Type B pancreatic cell (in vitro differentiated cells): ENCODE measurements around the gene POU3F2. TPM values are rescaled to one million over a fixed set of nuclear protein-coding genes. Genes with fewer than 3 reads are reported as not detected.

Experiments
- DNase-seq: peaks from one replicate; pipeline ENCODE4 v3.0.0; 2021; ENCODE audit warnings: mixed read lengths; ENCODE audit not compliant: unreplicated experiment; ENCODE audit errors: extremely low spot score
- H3K27ac Mint-ChIP-seq: 2 replicates; pipeline ENCODE4 v1.8.0; 2021; ENCODE audit warnings: mild to moderate bottlenecking, mixed read lengths
- H3K27me3 Mint-ChIP-seq: 2 replicates; pipeline ENCODE4 v1.8.0; 2021; ENCODE audit warnings: mixed read lengths
- H3K36me3 Mint-ChIP-seq: 2 replicates; pipeline ENCODE4 v1.8.0; 2021; ENCODE audit warnings: mixed read lengths
- H3K4me1 Mint-ChIP-seq: one replicate; pipeline ENCODE4 v1.8.0; 2021; ENCODE audit warnings: mixed read lengths; ENCODE audit not compliant: unreplicated experiment
- H3K4me3 Mint-ChIP-seq: 2 replicates; pipeline ENCODE4 v1.8.0; 2021; ENCODE audit warnings: mild to moderate bottlenecking, mixed read lengths
- H3K9me3 Mint-ChIP-seq: 2 replicates; pipeline ENCODE4 v1.8.0; 2021; ENCODE audit warnings: mixed read lengths
- CTCF ChIP-seq: fragments of 200-600 bp; sonication (generic); conservative IDR thresholded peaks from 2 replicates; pipeline ENCODE4 v1.5.0; 2021; ENCODE audit warnings: antibody characterized with exemption, mild to moderate bottlenecking
- total RNA-seq: library from RNA; stranded (reverse); gene quantifications from 2 replicates; pipeline ENCODE4 v1.2.1, GENCODE V29; 2021; ENCODE audit warnings: low replicate concordance

The POU3F2 gene
- total RNA-seq, 1 donor from 2014 or later = 2.1 TPM

- no peak for DNase-seq
- Mint-ChIP-seq H3K27ac (no peak overlapping the region), H3K36me3 (no peaks in the 10 kb centered on the region), H3K27me3 (peaks cover 98% of the 10 kb centered on the region), H3K4me1 (peaks cover 25% of the 10 kb centered on the region), H3K9me3 (no peaks in the 10 kb centered on the region), H3K4me3 (peak overlapping the region; percentile 79)
- no peak for TF ChIP-seq CTCF
Observed at GRCh38 chr6:98823428-98824161, 10.8 kb upstream of the POU3F2 start.

GRCh38 chr6:98824162-98824901 is 10.0 kb upstream of the POU3F2 start:
- H3K4me1 Mint-ChIP-seq = peaks cover 25% of the 10 kb centered on the region
- peak; percentile 67 for DNase-seq
- H3K9me3 Mint-ChIP-seq = no peaks in the 10 kb centered on the region
- no peak overlapping the region for H3K27ac Mint-ChIP-seq
- peaks cover 98% of the 10 kb centered on the region for H3K27me3 Mint-ChIP-seq
- no peaks in the 10 kb centered on the region for H3K36me3 Mint-ChIP-seq
- peak overlapping the region; percentile 79 for H3K4me3 Mint-ChIP-seq
- no peak for TF ChIP-seq CTCF

- no peaks in the 10 kb centered on the region for H3K36me3 Mint-ChIP-seq
- no peak overlapping the region for H3K27ac Mint-ChIP-seq
- H3K4me3 Mint-ChIP-seq = peak overlapping the region; percentile 81
- no peak for DNase-seq
- no peaks in the 10 kb centered on the region for H3K9me3 Mint-ChIP-seq
- H3K4me1 Mint-ChIP-seq = peaks cover 25% of the 10 kb centered on the region
- H3K27me3 Mint-ChIP-seq = peaks cover 98% of the 10 kb centered on the region
- TF ChIP-seq CTCF = no peak
Observed at GRCh38 chr6:98824902-98825599, 9.3 kb upstream of the POU3F2 start.

DNA sequence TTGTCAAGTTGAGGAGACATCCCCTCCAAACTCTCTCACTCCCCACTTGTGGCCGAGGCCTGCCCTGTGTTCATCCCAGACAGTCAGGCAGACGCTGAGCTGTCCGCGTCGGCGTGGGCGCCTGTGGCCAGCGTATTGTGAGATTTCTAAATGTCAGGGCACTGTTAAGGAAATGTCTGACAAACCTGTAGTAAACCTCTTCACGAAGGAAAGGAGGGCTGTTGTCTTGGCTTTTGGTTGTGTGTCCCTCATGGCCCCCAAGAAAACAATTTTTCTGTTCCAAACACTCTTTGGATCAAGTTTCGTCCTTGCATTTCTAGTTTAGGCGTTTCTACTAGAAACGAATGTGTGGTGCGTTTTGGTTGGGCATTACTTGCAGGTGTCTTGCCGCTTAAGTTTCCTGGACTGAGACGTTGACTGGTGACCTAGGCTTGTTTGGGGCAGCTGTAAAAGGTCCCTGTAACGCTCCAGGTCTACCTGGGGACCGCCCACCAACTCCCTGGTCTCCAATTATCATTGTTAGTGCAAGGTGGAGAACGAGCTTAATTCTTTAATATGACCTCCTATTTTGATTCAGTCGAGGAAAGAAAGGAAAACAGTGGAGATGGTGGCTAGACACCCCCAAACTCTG is 8.7 kb upstream of the POU3F2 start:
- no peaks in the 10 kb centered on the region for H3K36me3 Mint-ChIP-seq
- H3K4me3 Mint-ChIP-seq = peak overlapping the region; percentile 81
- H3K4me1 Mint-ChIP-seq = peaks cover 25% of the 10 kb centered on the region
- no peaks in the 10 kb centered on the region for H3K9me3 Mint-ChIP-seq
- H3K27ac Mint-ChIP-seq = no peak overlapping the region
- TF ChIP-seq CTCF = no peak
- peaks cover 98% of the 10 kb centered on the region for H3K27me3 Mint-ChIP-seq
- DNase-seq = no peak
